Kidney epithelial cell (primary cell): Measurements from ENCODE around the gene APBB2. TPM values are rescaled to one million over a fixed set of nuclear protein-coding genes. Genes with fewer than 3 reads are reported as not detected.
A peak's percentile ranks its signal among the peaks of the same experiment; 100 is the strongest.

ENCODE experiments used
- DNase-seq: peaks from one replicate; pipeline ENCODE4 v3.0.0-alpha.2; 2010; ENCODE audit warnings: low read depth
- H3K27me3 ChIP-seq: 2 replicates; pipeline ENCODE4 v1.6.0; 2011; ENCODE audit warnings: low read length; ENCODE audit not compliant: control insufficient read depth, insufficient read depth
- H3K36me3 ChIP-seq: 2 replicates; pipeline ENCODE4 v1.5.1; 2011; ENCODE audit warnings: low read length; ENCODE audit not compliant: control insufficient read depth, insufficient read depth
- H3K4me3 ChIP-seq: 2 replicates; pipeline ENCODE4 v1.5.1; 2011; ENCODE audit warnings: low read depth, mild to moderate bottlenecking, control low read depth, low read length
- total RNA-seq: library from RNA; depleted of rRNA; stranded (reverse); fragments of >200 nt; gene quantifications from 2 replicates; pipeline ENCODE4 v1.2.3, GENCODE V29; 2015
- TF ChIP-seq, protein P1 (sequence below): IDR thresholded peaks from 2 replicates; pipeline ENCODE4 v1.5.1; 2011; ENCODE audit warnings: mild to moderate bottlenecking, moderate library complexity, low read length, control low read depth, inconsistent platforms; ENCODE audit not compliant: insufficient read depth, poor library complexity, severe bottlenecking

Gene APBB2
- total RNA-seq, 1 donor from 2014 or later = 52.0 TPM

DNA sequence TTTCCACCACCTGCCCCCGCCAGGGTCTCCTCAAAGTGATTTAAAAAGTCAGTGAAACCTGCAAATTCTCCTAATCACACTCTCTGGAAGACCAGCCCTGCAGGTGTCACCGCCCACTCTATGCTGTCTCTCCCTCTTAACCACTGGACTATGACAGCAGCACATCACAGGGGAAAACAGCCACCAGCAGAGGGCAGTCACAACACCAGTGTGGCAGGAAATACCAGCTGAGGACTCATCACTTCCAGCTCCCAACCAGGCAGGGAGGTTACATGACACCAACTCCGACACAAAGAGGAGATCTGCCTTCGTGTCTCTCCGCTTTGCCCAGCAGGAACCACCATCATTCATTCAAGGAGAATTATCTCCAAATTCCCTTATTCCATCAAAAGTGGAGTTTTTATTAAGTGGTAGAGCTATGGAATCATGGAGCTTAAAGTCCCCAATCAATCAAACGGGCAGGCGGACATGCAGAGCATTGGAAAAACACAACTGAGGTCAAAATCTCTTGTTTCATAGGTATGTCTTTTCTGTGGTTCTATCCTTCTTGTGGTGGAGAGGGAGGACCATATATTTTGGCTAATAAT is 373.3 kb downstream of the APBB2 start:
- TF ChIP-seq, protein P1, sequence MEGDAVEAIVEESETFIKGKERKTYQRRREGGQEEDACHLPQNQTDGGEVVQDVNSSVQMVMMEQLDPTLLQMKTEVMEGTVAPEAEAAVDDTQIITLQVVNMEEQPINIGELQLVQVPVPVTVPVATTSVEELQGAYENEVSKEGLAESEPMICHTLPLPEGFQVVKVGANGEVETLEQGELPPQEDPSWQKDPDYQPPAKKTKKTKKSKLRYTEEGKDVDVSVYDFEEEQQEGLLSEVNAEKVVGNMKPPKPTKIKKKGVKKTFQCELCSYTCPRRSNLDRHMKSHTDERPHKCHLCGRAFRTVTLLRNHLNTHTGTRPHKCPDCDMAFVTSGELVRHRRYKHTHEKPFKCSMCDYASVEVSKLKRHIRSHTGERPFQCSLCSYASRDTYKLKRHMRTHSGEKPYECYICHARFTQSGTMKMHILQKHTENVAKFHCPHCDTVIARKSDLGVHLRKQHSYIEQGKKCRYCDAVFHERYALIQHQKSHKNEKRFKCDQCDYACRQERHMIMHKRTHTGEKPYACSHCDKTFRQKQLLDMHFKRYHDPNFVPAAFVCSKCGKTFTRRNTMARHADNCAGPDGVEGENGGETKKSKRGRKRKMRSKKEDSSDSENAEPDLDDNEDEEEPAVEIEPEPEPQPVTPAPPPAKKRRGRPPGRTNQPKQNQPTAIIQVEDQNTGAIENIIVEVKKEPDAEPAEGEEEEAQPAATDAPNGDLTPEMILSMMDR = peak; percentile 83
- H3K27me3 ChIP-seq = no peaks in the 10 kb centered on the region
- DNase-seq = peak; percentile 72
- no peaks in the 10 kb centered on the region for H3K36me3 ChIP-seq
- no peak overlapping the region for H3K4me3 ChIP-seq

DNA sequence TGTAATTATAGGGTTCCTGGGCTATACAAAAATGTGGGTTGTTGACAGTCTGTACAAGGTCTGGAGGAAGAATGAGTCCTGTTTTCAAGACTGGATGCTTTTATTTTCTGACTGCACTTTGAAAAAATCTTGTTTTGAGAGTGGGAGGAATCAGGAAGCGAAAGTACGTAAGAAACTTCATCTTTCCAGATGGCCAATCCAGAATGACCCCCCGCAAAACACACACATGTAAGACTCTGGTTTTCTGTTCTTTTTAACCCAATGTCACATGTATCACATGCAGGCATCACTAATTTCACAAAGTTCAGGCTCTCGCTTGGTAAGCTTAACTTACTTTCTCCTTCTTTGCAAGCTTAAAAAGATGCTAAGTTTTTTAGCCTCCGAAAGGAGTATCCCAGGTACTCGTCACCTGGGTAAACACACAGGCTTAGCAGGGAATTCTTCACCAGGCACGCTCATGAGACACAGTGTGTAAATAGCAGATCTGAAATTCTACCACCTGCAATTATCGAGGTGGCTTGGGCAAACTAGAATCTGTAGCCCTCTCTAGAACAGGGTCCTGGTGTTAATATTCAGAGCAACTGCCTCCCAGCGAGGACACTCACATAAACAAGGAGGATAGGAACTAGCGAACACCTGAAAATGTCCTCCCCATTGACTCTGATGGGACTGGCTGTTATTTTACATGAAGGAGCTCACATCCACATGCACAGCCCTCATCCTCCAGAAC is 373.9 kb downstream of the APBB2 start:
- DNase-seq = no peak
- no peaks in the 10 kb centered on the region for H3K36me3 ChIP-seq
- no peak overlapping the region for H3K4me3 ChIP-seq
- TF ChIP-seq, protein P1 = no peak
- H3K27me3 ChIP-seq = no peaks in the 10 kb centered on the region

DNA sequence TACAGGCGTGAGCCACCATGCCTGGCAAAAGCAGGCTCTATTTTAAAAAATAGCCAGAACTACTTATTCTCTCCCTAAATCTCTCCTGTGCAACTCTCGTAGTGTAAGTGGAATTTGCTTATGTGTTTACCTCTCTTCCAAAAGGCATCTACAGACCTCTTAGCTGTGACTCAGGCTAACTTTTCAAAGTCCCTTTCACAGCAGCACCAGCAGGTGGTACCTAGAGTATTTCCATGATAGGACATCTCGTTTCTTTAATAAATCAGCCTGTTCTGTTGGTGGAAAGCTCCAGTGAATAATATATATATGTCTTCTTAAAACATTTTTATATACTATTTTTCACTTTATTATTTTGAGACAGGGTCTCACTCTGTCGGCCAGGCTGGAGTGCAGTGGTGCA is 375.6 kb downstream of the APBB2 start:
- H3K4me3 ChIP-seq = no peak overlapping the region
- TF ChIP-seq, protein P1 = peak; percentile 8
- DNase-seq = no peak
- H3K36me3 ChIP-seq = no peaks in the 10 kb centered on the region
- no peaks in the 10 kb centered on the region for H3K27me3 ChIP-seq

DNA sequence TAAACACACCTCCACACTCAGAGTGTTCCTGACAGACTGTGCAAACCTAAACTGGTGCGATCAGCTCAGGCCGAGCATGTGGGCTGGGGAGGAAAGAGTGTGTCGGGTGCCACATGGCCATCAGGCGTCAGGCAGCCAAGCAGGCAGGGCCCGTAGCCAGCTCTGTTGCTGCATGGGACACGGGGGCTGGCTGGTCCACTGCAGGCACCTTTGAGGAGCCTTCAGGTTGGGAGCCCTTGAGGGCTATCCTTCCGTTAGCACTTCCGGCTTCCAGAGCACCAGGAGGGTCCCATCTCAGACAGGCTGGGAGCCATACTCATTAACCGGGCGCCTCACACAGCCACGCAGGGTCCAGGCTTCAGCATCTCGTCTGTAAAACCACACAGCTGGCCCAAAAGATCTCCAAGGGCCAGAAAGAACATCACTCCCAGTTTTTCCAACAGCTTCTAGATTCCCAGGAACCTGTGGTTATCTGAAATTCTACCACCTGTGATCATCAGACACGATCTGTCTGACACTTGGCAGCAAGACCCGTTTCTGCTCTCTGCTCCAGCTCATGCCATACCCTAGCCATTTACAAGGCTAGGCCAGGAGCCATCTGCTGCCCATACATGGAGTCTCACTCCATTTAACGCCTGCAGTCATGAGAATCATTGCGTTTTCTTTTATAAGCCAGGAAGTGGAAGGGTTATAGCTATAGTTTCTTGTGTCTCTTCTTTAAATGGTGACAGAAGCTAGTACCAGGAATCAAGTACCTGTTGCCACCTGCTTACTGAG is 377.1 kb downstream of the APBB2 start:
- TF ChIP-seq, protein P1 = no peak
- Histone ChIP-seq H3K27me3 (no peaks in the 10 kb centered on the region), H3K4me3 (no peak overlapping the region), H3K36me3 (no peaks in the 10 kb centered on the region)
- no peak for DNase-seq

DNA sequence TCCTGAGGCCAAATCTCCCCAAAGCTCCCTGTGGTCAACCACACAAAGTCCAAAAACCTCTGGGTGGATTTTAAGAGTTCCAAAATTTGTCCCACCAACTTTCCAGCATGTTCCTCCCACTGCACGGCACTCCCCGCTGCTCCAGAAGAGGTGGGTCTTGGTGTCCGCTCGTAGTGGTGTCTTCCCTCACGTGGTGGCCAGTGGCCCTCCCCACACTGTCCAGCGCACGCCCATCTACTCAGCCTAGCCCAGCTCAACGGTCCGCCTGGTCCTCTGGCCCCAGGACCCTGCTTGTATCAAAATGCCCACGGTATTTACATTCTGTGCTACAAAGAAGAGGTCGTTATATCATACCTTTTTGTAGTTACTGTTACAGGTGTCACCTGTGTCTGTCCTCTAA is 381.1 kb downstream of the APBB2 start:
- H3K27me3 ChIP-seq = no peaks in the 10 kb centered on the region
- TF ChIP-seq, protein P1 = no peak
- H3K4me3 ChIP-seq = no peak overlapping the region
- H3K36me3 ChIP-seq = no peaks in the 10 kb centered on the region
- no peak for DNase-seq
